Measurements from ENCODE around the gene CKS2.

DNA sequence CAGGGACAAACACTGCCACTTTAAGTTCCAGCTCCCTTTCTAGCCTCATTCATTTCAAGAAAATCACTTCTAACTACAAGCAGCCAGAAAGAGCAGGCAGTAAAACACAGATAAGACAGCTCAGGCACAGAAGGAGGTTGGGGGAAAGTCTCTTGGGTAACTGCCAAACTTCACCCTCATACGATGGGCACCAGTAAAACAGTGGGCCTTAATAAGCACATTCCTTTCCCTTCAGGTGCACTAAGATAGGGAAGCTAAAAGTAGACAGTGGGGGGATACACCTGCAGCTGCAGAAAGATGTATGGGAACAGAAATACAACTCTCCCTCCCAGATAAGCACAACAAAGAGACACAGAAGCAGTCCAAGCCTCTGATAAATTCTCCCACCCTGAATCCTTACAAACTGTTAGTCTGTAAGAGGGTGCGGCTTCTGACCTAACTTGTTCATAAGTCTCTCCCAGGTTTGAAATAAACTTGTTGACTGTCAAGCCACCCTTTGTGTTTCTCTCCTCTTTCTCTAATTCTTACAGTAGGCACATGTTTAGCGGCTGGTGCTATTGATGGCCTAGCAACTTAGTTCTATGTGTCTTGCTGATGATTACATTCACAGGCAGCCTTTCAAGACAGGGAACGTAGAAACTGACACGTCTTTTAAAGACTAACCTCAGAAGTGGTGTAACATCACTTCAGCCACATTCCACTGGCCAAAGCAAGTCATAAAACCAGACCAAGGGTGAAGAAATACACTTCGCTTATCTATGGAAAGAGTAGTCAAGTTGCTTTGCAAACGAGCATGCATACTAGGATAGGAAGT lies 6.8 kb upstream of the CKS2 start:
- TF ChIP-seq, protein P1, sequence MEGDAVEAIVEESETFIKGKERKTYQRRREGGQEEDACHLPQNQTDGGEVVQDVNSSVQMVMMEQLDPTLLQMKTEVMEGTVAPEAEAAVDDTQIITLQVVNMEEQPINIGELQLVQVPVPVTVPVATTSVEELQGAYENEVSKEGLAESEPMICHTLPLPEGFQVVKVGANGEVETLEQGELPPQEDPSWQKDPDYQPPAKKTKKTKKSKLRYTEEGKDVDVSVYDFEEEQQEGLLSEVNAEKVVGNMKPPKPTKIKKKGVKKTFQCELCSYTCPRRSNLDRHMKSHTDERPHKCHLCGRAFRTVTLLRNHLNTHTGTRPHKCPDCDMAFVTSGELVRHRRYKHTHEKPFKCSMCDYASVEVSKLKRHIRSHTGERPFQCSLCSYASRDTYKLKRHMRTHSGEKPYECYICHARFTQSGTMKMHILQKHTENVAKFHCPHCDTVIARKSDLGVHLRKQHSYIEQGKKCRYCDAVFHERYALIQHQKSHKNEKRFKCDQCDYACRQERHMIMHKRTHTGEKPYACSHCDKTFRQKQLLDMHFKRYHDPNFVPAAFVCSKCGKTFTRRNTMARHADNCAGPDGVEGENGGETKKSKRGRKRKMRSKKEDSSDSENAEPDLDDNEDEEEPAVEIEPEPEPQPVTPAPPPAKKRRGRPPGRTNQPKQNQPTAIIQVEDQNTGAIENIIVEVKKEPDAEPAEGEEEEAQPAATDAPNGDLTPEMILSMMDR (IDR thresholded peaks at IDR 0.05) = no peak
- no peak for TF ChIP-seq POLR2A (IDR thresholded peaks at IDR 0.05)
